HG03196 (cell line): ENCODE results near the gene MARCHF11.

Experiments used
- ATAC-seq: cut with Tn5 transposase; IDR thresholded peaks from one replicate; pipeline ENCODE4 v1.9.1; 2021; ENCODE audit not compliant: unreplicated experiment

Gene MARCHF11

GRCh38 chr5:16057277-16057676 lies 122.3 kb downstream of the MARCHF11 start:
- ATAC-seq, result no peak

GRCh38 chr5:16051246-16051755 lies 128.3 kb downstream of the MARCHF11 start:
- ATAC-seq, result no peak

- ATAC-seq, result no peak
Observed at GRCh38 chr5:16050414-16050813, 129.2 kb downstream of the MARCHF11 start.

GRCh38 chr5:16049761-16050160 lies 129.8 kb downstream of the MARCHF11 start:
- no peak for ATAC-seq

GRCh38 chr5:16048132-16048531 lies 131.5 kb downstream of the MARCHF11 start:
- ATAC-seq, result no peak

GRCh38 chr5:16043349-16043965 lies 136.1 kb downstream of the MARCHF11 start:
- no peak for ATAC-seq

GRCh38 chr5:16037121-16037845 lies 142.3 kb downstream of the MARCHF11 start:
- no peak for ATAC-seq

- ATAC-seq, result no peak
Observed at GRCh38 chr5:16034319-16035001, 145.1 kb downstream of the MARCHF11 start.

GRCh38 chr5:16033187-16033925 lies 146.2 kb downstream of the MARCHF11 start:
- no peak for ATAC-seq

- no peak for ATAC-seq
Observed at GRCh38 chr5:16028708-16029107, 150.9 kb downstream of the MARCHF11 start.

- ATAC-seq, result no peak
Observed at GRCh38 chr5:16025681-16026080, 153.9 kb downstream of the MARCHF11 start.

GRCh38 chr5:16018970-16019369 lies 160.6 kb downstream of the MARCHF11 start:
- no peak for ATAC-seq

GRCh38 chr5:16017720-16018119 lies 161.9 kb downstream of the MARCHF11 start:
- ATAC-seq, result no peak
